Measurements from ENCODE around the gene RDX. TPM values are rescaled to one million over a fixed set of nuclear protein-coding genes. Genes with fewer than 3 reads are reported as not detected.

The RDX gene
- total and polyA plus RNA-seq, 9 donors, result 34.8 to 80.5 (median 72.3) TPM

- no peak overlapping the region for H3K27ac ChIP-seq (ENCODE audit: low read length)
- no CpG with 5 or more reads among the region's 2 CpGs for WGBS (ENCODE audit: insufficient coverage)
- H3K27me3 ChIP-seq (ENCODE audit: control insufficient read depth, insufficient read depth, low read length), result no peaks in the 10 kb centered on the region
- H3K4me3 ChIP-seq (ENCODE audit: low read length), result no peak overlapping the region
- no peaks in the 10 kb centered on the region for H3K9me3 ChIP-seq (replicated peaks; ENCODE audit: control insufficient read depth, low read depth, low read length)
- H3K4me1 ChIP-seq (ENCODE audit: control insufficient read depth, insufficient read depth, low read length), result no peaks in the 10 kb centered on the region
- DNase-seq, result no peak
- H3K36me3 ChIP-seq (ENCODE audit: control insufficient read depth, insufficient read depth, low read length), result peaks cover 29% of the 10 kb centered on the region
Measured at GRCh38 chr11:110160437-110160836, 136.0 kb downstream of the RDX start.

GRCh38 chr11:110160016-110160415 is 136.4 kb downstream of the RDX start:
- no peaks in the 10 kb centered on the region for H3K9me3 ChIP-seq (replicated peaks; ENCODE audit: control insufficient read depth, low read depth, low read length)
- WGBS (ENCODE audit: insufficient coverage), result no CpG with 5 or more reads among the region's 3 CpGs
- no peak overlapping the region for H3K4me3 ChIP-seq (ENCODE audit: low read length)
- no peaks in the 10 kb centered on the region for H3K4me1 ChIP-seq (ENCODE audit: control insufficient read depth, insufficient read depth, low read length)
- no peak overlapping the region for H3K27ac ChIP-seq (ENCODE audit: low read length)
- H3K36me3 ChIP-seq (ENCODE audit: control insufficient read depth, insufficient read depth, low read length), result peaks cover 25% of the 10 kb centered on the region
- no peaks in the 10 kb centered on the region for H3K27me3 ChIP-seq (ENCODE audit: control insufficient read depth, insufficient read depth, low read length)
- DNase-seq, result no peak

- no peak for DNase-seq
- Histone ChIP-seq H3K4me3 (ENCODE audit: low read length) (no peak overlapping the region), H3K36me3 (ENCODE audit: control insufficient read depth, insufficient read depth, low read length) (peaks cover 20% of the 10 kb centered on the region), H3K9me3 (replicated peaks; ENCODE audit: control insufficient read depth, low read depth, low read length) (no peaks in the 10 kb centered on the region), H3K4me1 (ENCODE audit: control insufficient read depth, insufficient read depth, low read length) (no peaks in the 10 kb centered on the region), H3K27ac (ENCODE audit: low read length) (no peak overlapping the region), H3K27me3 (ENCODE audit: control insufficient read depth, insufficient read depth, low read length) (no peaks in the 10 kb centered on the region)
- no CpG with 5 or more reads among the region's 1 CpG for WGBS (ENCODE audit: insufficient coverage)
Measured at GRCh38 chr11:110159476-110159875, 136.9 kb downstream of the RDX start.

GRCh38 chr11:110158317-110159200 is 137.9 kb downstream of the RDX start:
- H3K9me3 ChIP-seq (replicated peaks; ENCODE audit: control insufficient read depth, low read depth, low read length), result no peaks in the 10 kb centered on the region
- no peak overlapping the region for H3K4me3 ChIP-seq (ENCODE audit: low read length)
- H3K27me3 ChIP-seq (ENCODE audit: control insufficient read depth, insufficient read depth, low read length), result no peaks in the 10 kb centered on the region
- DNase-seq, result no peak
- no peaks in the 10 kb centered on the region for H3K4me1 ChIP-seq (ENCODE audit: control insufficient read depth, insufficient read depth, low read length)
- WGBS (ENCODE audit: insufficient coverage), result 94% methylated on average over 3 of the region's 9 CpGs
- no peak overlapping the region for H3K27ac ChIP-seq (ENCODE audit: low read length)
- peaks cover 10% of the 10 kb centered on the region for H3K36me3 ChIP-seq (ENCODE audit: control insufficient read depth, insufficient read depth, low read length)

- H3K4me3 ChIP-seq (ENCODE audit: low read length), result no peak overlapping the region
- no peaks in the 10 kb centered on the region for H3K9me3 ChIP-seq (replicated peaks; ENCODE audit: control insufficient read depth, low read depth, low read length)
- H3K4me1 ChIP-seq (ENCODE audit: control insufficient read depth, insufficient read depth, low read length), result no peaks in the 10 kb centered on the region
- H3K36me3 ChIP-seq (ENCODE audit: control insufficient read depth, insufficient read depth, low read length), result peaks cover 10% of the 10 kb centered on the region
- no peak overlapping the region for H3K27ac ChIP-seq (ENCODE audit: low read length)
- no CpG with 5 or more reads among the region's 4 CpGs for WGBS (ENCODE audit: insufficient coverage)
- no peak for DNase-seq
- H3K27me3 ChIP-seq (ENCODE audit: control insufficient read depth, insufficient read depth, low read length), result no peaks in the 10 kb centered on the region
Measured at GRCh38 chr11:110156503-110156902, 139.9 kb downstream of the RDX start.

- Histone ChIP-seq H3K27ac (ENCODE audit: low read length) (no peak overlapping the region), H3K36me3 (ENCODE audit: control insufficient read depth, insufficient read depth, low read length) (no peaks in the 10 kb centered on the region), H3K4me1 (ENCODE audit: control insufficient read depth, insufficient read depth, low read length) (no peaks in the 10 kb centered on the region), H3K9me3 (replicated peaks; ENCODE audit: control insufficient read depth, low read depth, low read length) (no peaks in the 10 kb centered on the region), H3K27me3 (ENCODE audit: control insufficient read depth, insufficient read depth, low read length) (no peaks in the 10 kb centered on the region), H3K4me3 (ENCODE audit: low read length) (no peak overlapping the region)
- DNase-seq, result no peak
Measured at GRCh38 chr11:110153474-110153873, 142.9 kb downstream of the RDX start.

GRCh38 chr11:110152199-110152598 is 144.2 kb downstream of the RDX start:
- Histone ChIP-seq H3K27me3 (ENCODE audit: control insufficient read depth, insufficient read depth, low read length) (no peaks in the 10 kb centered on the region), H3K9me3 (replicated peaks; ENCODE audit: control insufficient read depth, low read depth, low read length) (no peaks in the 10 kb centered on the region), H3K4me3 (ENCODE audit: low read length) (no peak overlapping the region), H3K27ac (ENCODE audit: low read length) (no peak overlapping the region), H3K4me1 (ENCODE audit: control insufficient read depth, insufficient read depth, low read length) (no peaks in the 10 kb centered on the region), H3K36me3 (ENCODE audit: control insufficient read depth, insufficient read depth, low read length) (no peaks in the 10 kb centered on the region)
- WGBS (ENCODE audit: insufficient coverage), result no CpG with 5 or more reads among the region's 1 CpG
- DNase-seq, result no peak

- no peak overlapping the region for H3K27ac ChIP-seq (ENCODE audit: low read length)
- no peaks in the 10 kb centered on the region for H3K4me1 ChIP-seq (ENCODE audit: control insufficient read depth, insufficient read depth, low read length)
- no peak for DNase-seq
- H3K9me3 ChIP-seq (replicated peaks; ENCODE audit: control insufficient read depth, low read depth, low read length), result no peaks in the 10 kb centered on the region
- peaks cover 2% of the 10 kb centered on the region for H3K36me3 ChIP-seq (ENCODE audit: control insufficient read depth, insufficient read depth, low read length)
- H3K27me3 ChIP-seq (ENCODE audit: control insufficient read depth, insufficient read depth, low read length), result no peaks in the 10 kb centered on the region
- H3K4me3 ChIP-seq (ENCODE audit: low read length), result no peak overlapping the region
- no CpG with 5 or more reads among the region's 9 CpGs for WGBS (ENCODE audit: insufficient coverage)
Measured at GRCh38 chr11:110148775-110149744, 147.4 kb downstream of the RDX start.

- no peak overlapping the region for H3K4me3 ChIP-seq (ENCODE audit: low read length)
- no CpG with 5 or more reads among the region's 3 CpGs for WGBS (ENCODE audit: insufficient coverage)
- H3K4me1 ChIP-seq (ENCODE audit: control insufficient read depth, insufficient read depth, low read length), result no peaks in the 10 kb centered on the region
- H3K36me3 ChIP-seq (ENCODE audit: control insufficient read depth, insufficient read depth, low read length), result peaks cover 2% of the 10 kb centered on the region
- no peak for DNase-seq
- H3K27me3 ChIP-seq (ENCODE audit: control insufficient read depth, insufficient read depth, low read length), result no peaks in the 10 kb centered on the region
- H3K9me3 ChIP-seq (replicated peaks; ENCODE audit: control insufficient read depth, low read depth, low read length), result no peaks in the 10 kb centered on the region
- no peak overlapping the region for H3K27ac ChIP-seq (ENCODE audit: low read length)
Measured at GRCh38 chr11:110147962-110148709, 148.3 kb downstream of the RDX start.

GRCh38 chr11:110141812-110142211 is 154.6 kb downstream of the RDX start:
- Histone ChIP-seq H3K27me3 (ENCODE audit: control insufficient read depth, insufficient read depth, low read length) (no peaks in the 10 kb centered on the region), H3K9me3 (replicated peaks; ENCODE audit: control insufficient read depth, low read depth, low read length) (no peaks in the 10 kb centered on the region), H3K27ac (ENCODE audit: low read length) (no peak overlapping the region), H3K4me3 (ENCODE audit: low read length) (no peak overlapping the region), H3K36me3 (ENCODE audit: control insufficient read depth, insufficient read depth, low read length) (no peaks in the 10 kb centered on the region), H3K4me1 (ENCODE audit: control insufficient read depth, insufficient read depth, low read length) (no peaks in the 10 kb centered on the region)
- no peak for DNase-seq
